Left kidney (tissue), 2 donors: Measurements from ENCODE around the gene HELZ2. TPM values are rescaled to one million over a fixed set of nuclear protein-coding genes. Genes with fewer than 3 reads are reported as not detected.

Experiments
- DNase-seq: peaks from one replicate; pipeline ENCODE4 v3.0.0-alpha.2; 2013
- polyA plus RNA-seq: library from polyadenylated mRNA; unstranded; fragments of 120-200 nt; gene quantifications from one replicate; pipeline ENCODE4 v1.2.1, GENCODE V29; 2013; ENCODE audit not compliant: insufficient read length

HELZ2 gene
- polyA plus RNA-seq, 1 donor: 11.8 TPM

- DNase-seq: no peak
Measured at GRCh38 chr20:63539441-63540370, 34.3 kb downstream of the HELZ2 start.

GRCh38 chr20:63539092-63539430 is 35.0 kb downstream of the HELZ2 start:
- no peak for DNase-seq

GRCh38 chr20:63538204-63539091 is 35.6 kb downstream of the HELZ2 start:
- no peak for DNase-seq

GRCh38 chr20:63537525-63538203 is 36.4 kb downstream of the HELZ2 start:
- DNase-seq: peak; percentile 78

- DNase-seq: no peak
Measured at GRCh38 chr20:63536997-63537524, 37.0 kb downstream of the HELZ2 start, which contains the start of gene PTK6. Gene PTK6 (minus strand): TSS chr20:63537376. CDS start chr20:63537314, 62 bp downstream.

GRCh38 chr20:63536241-63536977 is 37.6 kb downstream of the HELZ2 start:
- DNase-seq: no peak

GRCh38 chr20:63534831-63535651 is 39.0 kb downstream of the HELZ2 start:
- no peak for DNase-seq

GRCh38 chr20:63534427-63534830 is 39.6 kb downstream of the HELZ2 start:
- no peak for DNase-seq

GRCh38 chr20:63533871-63534393 is 40.1 kb downstream of the HELZ2 start:
- no peak for DNase-seq

GRCh38 chr20:63533388-63533787 is 40.7 kb downstream of the HELZ2 start:
- DNase-seq: no peak

- DNase-seq: no peak
Measured at GRCh38 chr20:63532449-63532971, 41.5 kb downstream of the HELZ2 start.

- no peak for DNase-seq
Measured at GRCh38 chr20:63531686-63532448, 42.2 kb downstream of the HELZ2 start.

GRCh38 chr20:63530788-63531160 is 43.3 kb downstream of the HELZ2 start:
- DNase-seq: no peak

- DNase-seq: no peak
Measured at GRCh38 chr20:63529861-63530787, 43.9 kb downstream of the HELZ2 start.

GRCh38 chr20:63529180-63529860 is 44.7 kb downstream of the HELZ2 start:
- DNase-seq: no peak

- no peak for DNase-seq
Measured at GRCh38 chr20:63527184-63527583, 46.9 kb downstream of the HELZ2 start.

GRCh38 chr20:63525971-63526370 is 48.1 kb downstream of the HELZ2 start:
- no peak for DNase-seq
